Mammary epithelial cell (primary cell): ENCODE data around the gene SVEP1.

Experiments
- CTCF ChIP-seq, 2 donors: IDR thresholded peaks in 1 of 2; conservative IDR thresholded peaks in 1 of 2; 2 replicates each; pipeline ENCODE4 v1.5.1; 2011 to 2012; ENCODE audit warnings: inconsistent platforms in 2 of 2, low read length in 2 of 2, mild to moderate bottlenecking in 2 of 2, control low read depth in 1 of 2, low read depth in 1 of 2; ENCODE audit not compliant: insufficient read depth in 1 of 2; ENCODE audit errors: extremely low read depth in 1 of 2
- EZH2 ChIP-seq: IDR thresholded peaks from 2 replicates; pipeline ENCODE4 v1.6.1; 2012; ENCODE audit warnings: low read length, inconsistent platforms, borderline replicate concordance

DNA sequence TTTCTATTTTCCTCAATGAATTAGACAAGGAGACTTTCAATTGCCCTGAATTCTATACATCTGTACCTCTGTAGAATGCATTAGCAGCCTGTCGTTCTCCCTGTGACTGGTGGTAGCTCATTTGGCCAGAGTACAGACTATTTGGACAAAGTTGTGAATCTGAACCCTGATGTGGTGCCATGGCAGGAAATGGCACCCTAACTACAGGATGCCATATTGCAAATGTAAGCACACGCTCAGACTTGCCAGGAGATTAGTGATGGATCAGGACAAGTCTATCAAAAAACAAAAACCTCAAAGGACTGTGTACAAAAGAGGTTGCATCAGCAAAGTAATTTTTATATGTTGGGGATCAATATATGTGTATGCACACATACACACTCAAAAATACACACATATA, 58.3 kb downstream of the SVEP1 start:
- TF ChIP-seq CTCF (conservative IDR thresholded peaks at IDR 0.05 in 1 of 2, IDR thresholded peaks at IDR 0.05 in 1 of 2; ENCODE audit: extremely low read depth in 1 of 2, insufficient read depth in 1 of 2, low read depth in 1 of 2, low read length in 2 of 2) (no peak), EZH2 (no peak)
